Keratinocyte (primary cell): Measurements from ENCODE around the gene CYP17A1. TPM values are rescaled to one million over a fixed set of nuclear protein-coding genes. Genes with fewer than 3 reads are reported as not detected.

ENCODE experiments used
- DNase-seq: peaks from one replicate; pipeline ENCODE4 v3.0.0-alpha.2; 2011; ENCODE audit warnings: low read depth, missing footprints, low spot score
- FAIRE-seq: peaks from 2 replicates; lab custom pipeline; 2011; peaks lifted over from hg19 to GRCh38; lab: Jason Lieb, UNC
- H2AFZ ChIP-seq: 2 replicates; pipeline ENCODE4 v1.6.0; 2012; ENCODE audit warnings: low read length, control low read depth, inconsistent platforms; ENCODE audit not compliant: control insufficient read depth
- H3K27ac ChIP-seq: 2 replicates; pipeline ENCODE4 v1.5.1; 2011; ENCODE audit warnings: low read length; ENCODE audit not compliant: control insufficient read depth, insufficient read depth
- H3K27me3 ChIP-seq: 3 replicates; pipeline ENCODE4 v1.6.0; 2011; ENCODE audit warnings: low read length; ENCODE audit not compliant: control insufficient read depth, insufficient read depth; ENCODE audit errors: extremely low read depth
- H3K36me3 ChIP-seq, 2 experiments: 2 replicates in 1 of 2; 3 replicates in 1 of 2; pipeline ENCODE4 v1.5.1; 2011; ENCODE audit warnings: low read length in 2 of 2, mild to moderate bottlenecking in 1 of 2; ENCODE audit not compliant: control insufficient read depth in 2 of 2, insufficient read depth in 2 of 2; ENCODE audit errors: extremely low read depth in 1 of 2
- H3K4me1 ChIP-seq: 3 replicates; pipeline ENCODE4 v1.5.1; 2011; ENCODE audit warnings: low read length; ENCODE audit not compliant: control insufficient read depth, insufficient read depth; ENCODE audit errors: extremely low read depth
- H3K4me2 ChIP-seq: 3 replicates; pipeline ENCODE4 v1.6.0; 2011; ENCODE audit warnings: low read depth, low read length; ENCODE audit not compliant: control insufficient read depth, insufficient read depth; ENCODE audit errors: extremely low read depth
- H3K4me3 ChIP-seq, 3 experiments: fragments of 200-600 bp in 1 of 3; sonication (generic) in 1 of 3; 2 replicates in 2 of 3; 3 replicates in 1 of 3; pipeline ENCODE4 v1.5.1; 2011 to 2016; ENCODE audit warnings: low read length in 3 of 3, mild to moderate bottlenecking in 3 of 3, control low read depth in 2 of 3, inconsistent platforms in 1 of 3, low read depth in 1 of 3, mixed read lengths in 1 of 3, mixed run types in 1 of 3, moderate library complexity in 1 of 3; ENCODE audit not compliant: control insufficient read depth in 2 of 3, insufficient read depth in 2 of 3; ENCODE audit errors: extremely low read depth in 1 of 3
- H3K79me2 ChIP-seq: 2 replicates; pipeline ENCODE4 v1.6.0; 2012; ENCODE audit warnings: low read length; ENCODE audit not compliant: control insufficient read depth, insufficient read depth
- H3K9ac ChIP-seq: 3 replicates; pipeline ENCODE4 v1.6.0; 2011; ENCODE audit warnings: low read length; ENCODE audit not compliant: control insufficient read depth, insufficient read depth; ENCODE audit errors: extremely low read depth
- H3K9me1 ChIP-seq: 3 replicates; pipeline ENCODE4 v1.6.0; 2011; ENCODE audit warnings: low read length; ENCODE audit not compliant: control insufficient read depth, insufficient read depth; ENCODE audit errors: extremely low read depth
- H3K9me3 ChIP-seq: 2 replicates; pipeline ENCODE4 v1.5.1; 2012; ENCODE audit warnings: low read depth, low read length; ENCODE audit not compliant: control insufficient read depth
- H4K20me1 ChIP-seq: 3 replicates; pipeline ENCODE4 v1.6.0; 2011; ENCODE audit warnings: low read length; ENCODE audit not compliant: control insufficient read depth, insufficient read depth; ENCODE audit errors: extremely low read depth
- EZH2 ChIP-seq: IDR thresholded peaks from one replicate; pipeline ENCODE4 v1.6.1; 2012; ENCODE audit warnings: inconsistent platforms, mild to moderate bottlenecking, low read length, moderate library complexity
- dilution Hi-C: fragments of 300-500 bp; cut with MboI; formaldehyde crosslinking; loops from one replicate; pipeline ENCODE4 v1.7.0; 2020; ENCODE audit warnings: low sequenced_read_pairs; ENCODE audit not compliant: extremely low pct_ligation_motif_present
- polyA plus RNA-seq, 5 experiments: library from polyadenylated mRNA; depleted of rRNA in 3 of 5; stranded (reverse) in 3 of 5; stranded (forward) in 1 of 5; unstranded in 1 of 5; fragments of >200 nt; gene quantifications; 1 replicate in 1 of 5; 2 replicates in 3 of 5; 3 replicates in 1 of 5; pipeline versions ENCODE4 v1.2.1 to v1.2.3, GENCODE V29; 2011 to 2012; ENCODE audit warnings: missing spikeins in 2 of 5, low read depth in 1 of 5, low replicate concordance in 1 of 5
- TF ChIP-seq, protein P1 (sequence below), 3 experiments: IDR thresholded peaks in 1 of 3; conservative IDR thresholded peaks in 1 of 3; optimal IDR thresholded peaks in 1 of 3; 2 replicates in 2 of 3; 3 replicates in 1 of 3; pipeline versions ENCODE3 to v1.5.1; 2011; ENCODE audit warnings: low read length in 3 of 3, mild to moderate bottlenecking in 3 of 3, moderate library complexity in 2 of 3, control low read depth in 1 of 3, inconsistent platforms in 1 of 3; ENCODE audit not compliant: insufficient read depth in 2 of 3; ENCODE audit errors: extremely low read depth in 1 of 3

The CYP17A1 gene
- polyA plus RNA-seq, 1 donor (not counting 4 experiments of a cell fraction or from before 2014, with no cell fraction given): not detected

GRCh38 chr10:102782673-102783551, 54.3 kb downstream of the CYP17A1 start:
- Histone ChIP-seq H3K9me1 (peaks cover 2% of the 10 kb centered on the region), H3K4me2 (peak overlapping the region; percentile 68), H3K9ac (peak overlapping the region; percentile 53), H3K79me2 (peaks cover 7% of the 10 kb centered on the region), H4K20me1 (no peaks in the 10 kb centered on the region), H3K9me3 (no peaks in the 10 kb centered on the region), H2AFZ (no peak overlapping the region), H3K4me3 (peak overlapping the region in 1 of 3 experiments; percentile 3), H3K4me1 (peaks cover 59% of the 10 kb centered on the region), H3K27ac (peak overlapping the region; percentile 65), H3K36me3 (peaks cover 0 to 1% of the 10 kb centered on the region in 2 experiments), H3K27me3 (no peaks in the 10 kb centered on the region)
- dilution Hi-C loops: no loop called here
- TF ChIP-seq, protein P1, sequence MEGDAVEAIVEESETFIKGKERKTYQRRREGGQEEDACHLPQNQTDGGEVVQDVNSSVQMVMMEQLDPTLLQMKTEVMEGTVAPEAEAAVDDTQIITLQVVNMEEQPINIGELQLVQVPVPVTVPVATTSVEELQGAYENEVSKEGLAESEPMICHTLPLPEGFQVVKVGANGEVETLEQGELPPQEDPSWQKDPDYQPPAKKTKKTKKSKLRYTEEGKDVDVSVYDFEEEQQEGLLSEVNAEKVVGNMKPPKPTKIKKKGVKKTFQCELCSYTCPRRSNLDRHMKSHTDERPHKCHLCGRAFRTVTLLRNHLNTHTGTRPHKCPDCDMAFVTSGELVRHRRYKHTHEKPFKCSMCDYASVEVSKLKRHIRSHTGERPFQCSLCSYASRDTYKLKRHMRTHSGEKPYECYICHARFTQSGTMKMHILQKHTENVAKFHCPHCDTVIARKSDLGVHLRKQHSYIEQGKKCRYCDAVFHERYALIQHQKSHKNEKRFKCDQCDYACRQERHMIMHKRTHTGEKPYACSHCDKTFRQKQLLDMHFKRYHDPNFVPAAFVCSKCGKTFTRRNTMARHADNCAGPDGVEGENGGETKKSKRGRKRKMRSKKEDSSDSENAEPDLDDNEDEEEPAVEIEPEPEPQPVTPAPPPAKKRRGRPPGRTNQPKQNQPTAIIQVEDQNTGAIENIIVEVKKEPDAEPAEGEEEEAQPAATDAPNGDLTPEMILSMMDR (optimal IDR thresholded peaks at IDR 0.05 in 1 of 3, IDR thresholded peaks at IDR 0.05 in 1 of 3, conservative IDR thresholded peaks at IDR 0.05 in 1 of 3; ENCODE audit: extremely low read depth in 1 of 3, insufficient read depth in 2 of 3, low read length in 3 of 3): no peak
- no peak for TF ChIP-seq EZH2
- FAIRE-seq (peak; percentile 57), DNase-seq (no peak)

GRCh38 chr10:102781921-102782557, 55.2 kb downstream of the CYP17A1 start:
- peaks cover 68% of the 10 kb centered on the region for H3K4me1 ChIP-seq
- no peak overlapping the region for H3K4me3 ChIP-seq
- H3K9me3 ChIP-seq: no peaks in the 10 kb centered on the region
- H2AFZ ChIP-seq: no peak overlapping the region
- H3K9ac ChIP-seq: peak overlapping the region; percentile 53
- TF ChIP-seq, protein P1 (optimal IDR thresholded peaks at IDR 0.05 in 1 of 3, IDR thresholded peaks at IDR 0.05 in 1 of 3, conservative IDR thresholded peaks at IDR 0.05 in 1 of 3; ENCODE audit: extremely low read depth in 1 of 3, insufficient read depth in 2 of 3, low read length in 3 of 3): no peak
- TF ChIP-seq EZH2: no peak
- dilution Hi-C loops: no loop called here
- peak overlapping the region; percentile 65 for H3K27ac ChIP-seq
- H3K9me1 ChIP-seq: peaks cover 2% of the 10 kb centered on the region
- H3K79me2 ChIP-seq: peaks cover 6% of the 10 kb centered on the region
- DNase-seq: no peak
- no peak for FAIRE-seq
- no peaks in the 10 kb centered on the region for H4K20me1 ChIP-seq
- peaks cover 0 to 1% of the 10 kb centered on the region in 2 experiments for H3K36me3 ChIP-seq
- no peaks in the 10 kb centered on the region for H3K27me3 ChIP-seq
- peak overlapping the region; percentile 68 for H3K4me2 ChIP-seq
